Stimulated activated CD4-positive, alpha-beta T cell treated with anti-CD3 and anti-CD28 coated beads, Interleukin-4, amount 100 ng/mL, for 48 hours (primary cell): Measurements from ENCODE around the gene TSPAN7.

Source experiments
- DNase-seq, 2 donors: peaks; one replicate each; pipeline ENCODE4 v3.0.0-alpha.2; 2020; ENCODE audit warnings: low read depth in 2 of 2

TSPAN7 gene

GRCh38 chrX:38682095-38682494, 120.8 kb downstream of the TSPAN7 start:
- DNase-seq: no peak

GRCh38 chrX:38692961-38693360, 131.6 kb downstream of the TSPAN7 start:
- DNase-seq: no peak

GRCh38 chrX:38694394-38694793, 133.1 kb downstream of the TSPAN7 start:
- DNase-seq: no peak

GRCh38 chrX:38697461-38697860, 136.1 kb downstream of the TSPAN7 start:
- DNase-seq: no peak

GRCh38 chrX:38699121-38699520, 137.8 kb downstream of the TSPAN7 start:
- DNase-seq: no peak

- DNase-seq: no peak
These were observed 138.4 kb downstream of the TSPAN7 start for GRCh38 chrX:38699696-38700095.

GRCh38 chrX:38701073-38701472, 139.7 kb downstream of the TSPAN7 start:
- no peak for DNase-seq

GRCh38 chrX:38704146-38704882, 143.0 kb downstream of the TSPAN7 start:
- no peak for DNase-seq

- DNase-seq: no peak
These were observed 156.5 kb downstream of the TSPAN7 start for GRCh38 chrX:38717871-38718270.

GRCh38 chrX:38718311-38718710, 157.0 kb downstream of the TSPAN7 start:
- DNase-seq: no peak

GRCh38 chrX:38726612-38727011, 165.3 kb downstream of the TSPAN7 start:
- no peak for DNase-seq

GRCh38 chrX:38727668-38728067, 166.3 kb downstream of the TSPAN7 start:
- no peak for DNase-seq

GRCh38 chrX:38732866-38733265, 171.5 kb downstream of the TSPAN7 start:
- no peak for DNase-seq
